Natural killer cell treated with Interleukin-12 subunit alpha and Interleukin-12 subunit beta and Interleukin-15 and Interleukin-18, amount 100 ng/mL, for 72 hours (primary cell): ENCODE data around the gene MGAT5. TPM values are rescaled to one million over a fixed set of nuclear protein-coding genes. Genes with fewer than 3 reads are reported as not detected.
A peak's percentile ranks its signal among the peaks of the same experiment; 100 is the strongest.

Experiments
- ATAC-seq, 2 donors: fragments of 150-1000 bp; cut with Tn5 transposase in 1 of 2; sonication (Bioruptor Pico), chemical (Tn5 transposase) in 1 of 2; 2 replicates each; pipeline ENCODE4 v1.10.0; 2021
- DNase-seq: peaks from one replicate; pipeline ENCODE4 v3.0.0; 2022; ENCODE audit warnings: low spot score
- H3K27ac Mint-ChIP-seq, 2 donors: 1 replicate in 1 of 2; 2 replicates in 1 of 2; pipeline ENCODE4 v1.8.0; 2022; ENCODE audit warnings: mixed read lengths in 2 of 2, mild to moderate bottlenecking in 1 of 2, moderate library complexity in 1 of 2
- H3K27me3 Mint-ChIP-seq, 2 donors: 1 replicate in 1 of 2; 2 replicates in 1 of 2; pipeline ENCODE4 v1.8.0; 2022; ENCODE audit warnings: mixed read lengths in 2 of 2
- H3K36me3 Mint-ChIP-seq: one replicate; pipeline ENCODE4 v1.8.0; 2022; ENCODE audit warnings: mixed read lengths
- H3K4me1 Mint-ChIP-seq, 2 donors: 1 replicate in 1 of 2; 2 replicates in 1 of 2; pipeline ENCODE4 v1.8.0; 2022; ENCODE audit warnings: low read depth in 2 of 2, mixed read lengths in 2 of 2, mild to moderate bottlenecking in 1 of 2
- H3K4me3 Mint-ChIP-seq: one replicate; pipeline ENCODE4 v1.8.0; 2022; ENCODE audit warnings: mixed read lengths
- H3K9me3 Mint-ChIP-seq: 2 replicates; pipeline ENCODE4 v1.8.0; 2022; ENCODE audit warnings: mixed read lengths
- total RNA-seq, 2 donors: library from RNA; stranded (reverse); gene quantifications; one replicate each; pipeline ENCODE4 v1.2.3, GENCODE V29; 2022

MGAT5 gene
- total RNA-seq, 2 donors from 2014 or later, result 58.1 to 99.5 TPM

DNA sequence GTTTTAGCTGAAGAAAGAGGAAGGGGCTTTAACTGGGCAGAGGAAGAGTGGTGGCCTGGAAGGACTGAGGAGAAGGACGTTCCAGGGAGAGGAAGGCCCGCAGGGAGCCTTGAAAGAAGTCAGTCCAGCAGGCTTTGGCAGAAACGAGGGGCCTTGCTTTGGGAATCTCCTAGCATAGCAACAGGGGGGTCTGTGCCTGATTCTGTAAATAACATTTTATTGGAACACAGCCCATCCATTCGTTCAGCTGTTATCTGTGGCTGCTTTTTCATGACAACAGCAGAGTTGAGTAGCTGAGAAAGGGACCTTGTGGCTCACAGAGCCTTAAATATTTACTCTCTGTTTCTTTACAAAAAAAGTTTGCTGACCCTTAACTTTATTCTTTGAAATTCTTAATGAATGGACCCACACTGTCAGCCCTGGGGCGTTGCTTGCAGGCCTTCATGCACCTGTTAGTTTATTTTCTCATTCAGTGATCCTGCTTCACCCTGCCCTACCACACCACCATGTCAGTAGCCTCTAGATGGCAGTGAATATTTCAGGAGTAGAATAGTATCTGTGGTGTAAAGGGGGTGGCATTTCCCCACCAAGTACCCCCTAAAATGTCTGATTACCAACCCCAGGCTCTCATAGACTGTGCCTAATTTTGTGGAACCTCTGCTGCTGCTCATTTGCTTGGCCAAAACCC lies 61.0 kb downstream of the MGAT5 start:
- ATAC-seq (no peak), DNase-seq (no peak)
- Mint-ChIP-seq H3K27me3 (peaks cover 0 to 2% of the 10 kb centered on the region in 2 donors), H3K36me3 (peaks cover 16% of the 10 kb centered on the region), H3K4me1 (peaks cover 57 to 65% of the 10 kb centered on the region in 2 donors), H3K27ac (no peak overlapping the region), H3K9me3 (no peaks in the 10 kb centered on the region), H3K4me3 (no peak overlapping the region)

DNA sequence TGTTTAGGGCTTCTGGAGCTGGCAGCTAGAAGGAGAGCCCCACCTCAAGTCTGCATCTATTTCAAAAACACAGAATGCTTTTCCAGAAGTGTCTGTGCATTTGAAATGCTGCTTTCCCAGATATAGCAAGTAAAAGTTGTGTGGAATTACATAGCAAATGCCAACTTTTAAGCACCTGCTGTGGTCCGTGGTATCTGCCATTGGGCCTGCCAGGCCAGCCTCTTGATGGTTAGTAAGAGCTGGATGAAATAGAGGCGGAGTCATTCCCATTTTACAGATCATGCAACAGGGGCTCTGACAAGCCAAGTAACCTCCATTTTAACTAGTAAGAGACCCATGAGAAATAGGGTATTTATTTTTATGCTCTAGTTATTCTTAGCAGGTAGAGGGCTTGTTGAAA lies 61.6 kb downstream of the MGAT5 start:
- peaks cover 16% of the 10 kb centered on the region for H3K36me3 Mint-ChIP-seq

GRCh38 chr2:134319596-134320254 lies 65.9 kb downstream of the MGAT5 start:
- no peaks in the 10 kb centered on the region for H3K27me3 Mint-ChIP-seq
- peak overlapping the region in 1 of 2 donors; percentile 28 for H3K27ac Mint-ChIP-seq
- H3K4me3 Mint-ChIP-seq, result no peak overlapping the region
- DNase-seq, result no peak
- no peak for ATAC-seq
- peaks cover 25% of the 10 kb centered on the region for H3K36me3 Mint-ChIP-seq
- H3K4me1 Mint-ChIP-seq, result peaks cover 60 to 67% of the 10 kb centered on the region in 2 donors
- H3K9me3 Mint-ChIP-seq, result no peaks in the 10 kb centered on the region

More for the DNA sequence above, 61.6 kb downstream of the MGAT5 start:
- DNase-seq (no peak), ATAC-seq (no peak)
- H3K4me3 Mint-ChIP-seq, result no peak overlapping the region
- H3K4me1 Mint-ChIP-seq, result peaks cover 56 to 63% of the 10 kb centered on the region in 2 donors
- peaks cover 0 to 2% of the 10 kb centered on the region in 2 donors for H3K27me3 Mint-ChIP-seq
- no peak overlapping the region for H3K27ac Mint-ChIP-seq
- H3K9me3 Mint-ChIP-seq, result no peaks in the 10 kb centered on the region

DNA sequence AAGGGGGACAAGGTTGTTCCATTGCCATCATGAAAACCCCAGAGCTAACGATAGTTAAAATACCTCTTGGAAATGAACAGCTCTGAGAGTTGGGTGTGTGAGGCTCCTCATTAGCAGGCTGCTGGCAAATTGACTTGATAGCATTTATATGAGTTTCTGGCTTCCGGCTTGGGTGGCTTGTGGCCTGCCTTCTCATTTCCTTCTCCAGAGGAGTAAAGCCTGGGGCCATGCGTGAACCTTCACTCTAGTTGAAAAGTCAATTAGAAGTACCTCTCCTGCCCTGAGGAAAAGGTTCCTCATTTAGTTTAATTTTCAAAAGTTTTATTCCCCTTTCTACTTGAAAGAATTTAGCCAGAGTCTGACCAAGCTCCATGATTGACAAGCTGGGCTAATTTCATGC lies 67.1 kb downstream of the MGAT5 start:
- Mint-ChIP-seq H3K4me1 (peaks cover 67 to 73% of the 10 kb centered on the region in 2 donors), H3K4me3 (peak overlapping the region; percentile 5), H3K27ac (peak overlapping the region in 1 of 2 donors; percentile 28), H3K9me3 (no peaks in the 10 kb centered on the region), H3K27me3 (no peaks in the 10 kb centered on the region), H3K36me3 (peaks cover 25% of the 10 kb centered on the region)
- DNase-seq (no peak), ATAC-seq (peak in 1 of 2 donors; percentile 73)

GRCh38 chr2:134323777-134324176 lies 69.9 kb downstream of the MGAT5 start:
- Mint-ChIP-seq H3K9me3 (no peaks in the 10 kb centered on the region), H3K4me1 (peaks cover 57 to 60% of the 10 kb centered on the region in 2 donors), H3K27ac (no peak overlapping the region), H3K36me3 (peaks cover 25% of the 10 kb centered on the region), H3K27me3 (no peaks in the 10 kb centered on the region), H3K4me3 (no peak overlapping the region)
- DNase-seq (no peak), ATAC-seq (no peak)

GRCh38 chr2:134324430-134324829 lies 70.6 kb downstream of the MGAT5 start:
- Mint-ChIP-seq H3K36me3 (peaks cover 19% of the 10 kb centered on the region), H3K9me3 (no peaks in the 10 kb centered on the region), H3K4me1 (peaks cover 55 to 57% of the 10 kb centered on the region in 2 donors), H3K4me3 (no peak overlapping the region), H3K27me3 (no peaks in the 10 kb centered on the region), H3K27ac (no peak overlapping the region)
- ATAC-seq (no peak), DNase-seq (no peak)

DNA sequence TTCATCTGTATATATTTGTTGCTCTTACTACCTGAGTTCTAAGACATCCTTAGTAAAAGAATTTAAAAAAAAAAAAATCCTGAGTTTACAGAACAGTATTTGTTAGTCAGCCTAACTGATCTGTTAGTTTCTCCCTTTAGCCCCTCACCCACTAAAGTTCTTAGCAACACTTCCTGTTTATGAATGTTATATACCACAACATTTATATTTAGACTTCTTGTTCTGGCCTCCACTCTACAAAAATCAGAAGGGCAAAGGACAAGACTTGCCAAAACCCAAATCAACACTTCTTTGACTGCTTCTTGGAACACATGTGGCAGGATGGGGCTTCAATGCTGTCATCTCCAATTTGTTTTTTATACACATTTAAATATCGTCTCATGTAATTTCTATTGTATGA lies 71.1 kb downstream of the MGAT5 start:
- Mint-ChIP-seq H3K27ac (no peak overlapping the region), H3K9me3 (no peaks in the 10 kb centered on the region), H3K27me3 (no peaks in the 10 kb centered on the region), H3K36me3 (peaks cover 18% of the 10 kb centered on the region), H3K4me3 (no peak overlapping the region), H3K4me1 (peaks cover 50 to 53% of the 10 kb centered on the region in 2 donors)
- DNase-seq, result no peak
- ATAC-seq, result peak in 1 of 2 donors; percentile 54

GRCh38 chr2:134325696-134326095 lies 71.8 kb downstream of the MGAT5 start:
- no peaks in the 10 kb centered on the region for H3K27me3 Mint-ChIP-seq
- H3K9me3 Mint-ChIP-seq, result no peaks in the 10 kb centered on the region
- H3K36me3 Mint-ChIP-seq, result peaks cover 18% of the 10 kb centered on the region
- peaks cover 47 to 50% of the 10 kb centered on the region in 2 donors for H3K4me1 Mint-ChIP-seq
- ATAC-seq (no peak), DNase-seq (no peak)
- H3K27ac Mint-ChIP-seq, result peak overlapping the region in 1 of 2 donors; percentile 24
- peak overlapping the region; percentile 7 for H3K4me3 Mint-ChIP-seq

- Mint-ChIP-seq H3K4me3 (no peak overlapping the region), H3K27ac (no peak overlapping the region), H3K27me3 (no peaks in the 10 kb centered on the region), H3K9me3 (no peaks in the 10 kb centered on the region), H3K36me3 (peaks cover 24% of the 10 kb centered on the region), H3K4me1 (peaks cover 33 to 37% of the 10 kb centered on the region in 2 donors)
- ATAC-seq, result no peak
- no peak for DNase-seq
These were observed 73.5 kb downstream of the MGAT5 start for GRCh38 chr2:134327367-134327766.

- Mint-ChIP-seq H3K4me3 (no peak overlapping the region), H3K9me3 (no peaks in the 10 kb centered on the region), H3K27ac (no peak overlapping the region), H3K4me1 (peaks cover 21% of the 10 kb centered on the region in 2 donors), H3K27me3 (no peaks in the 10 kb centered on the region), H3K36me3 (peaks cover 19% of the 10 kb centered on the region)
- DNase-seq (no peak), ATAC-seq (no peak)
These were observed 77.2 kb downstream of the MGAT5 start for GRCh38 chr2:134331081-134331480.

- Mint-ChIP-seq H3K36me3 (peaks cover 16% of the 10 kb centered on the region), H3K27me3 (no peaks in the 10 kb centered on the region), H3K4me3 (no peak overlapping the region), H3K4me1 (peaks cover 19 to 20% of the 10 kb centered on the region in 2 donors), H3K9me3 (no peaks in the 10 kb centered on the region), H3K27ac (no peak overlapping the region)
- no peak for DNase-seq
- no peak for ATAC-seq
These were observed 79.8 kb downstream of the MGAT5 start for GRCh38 chr2:134333646-134334189.

DNA sequence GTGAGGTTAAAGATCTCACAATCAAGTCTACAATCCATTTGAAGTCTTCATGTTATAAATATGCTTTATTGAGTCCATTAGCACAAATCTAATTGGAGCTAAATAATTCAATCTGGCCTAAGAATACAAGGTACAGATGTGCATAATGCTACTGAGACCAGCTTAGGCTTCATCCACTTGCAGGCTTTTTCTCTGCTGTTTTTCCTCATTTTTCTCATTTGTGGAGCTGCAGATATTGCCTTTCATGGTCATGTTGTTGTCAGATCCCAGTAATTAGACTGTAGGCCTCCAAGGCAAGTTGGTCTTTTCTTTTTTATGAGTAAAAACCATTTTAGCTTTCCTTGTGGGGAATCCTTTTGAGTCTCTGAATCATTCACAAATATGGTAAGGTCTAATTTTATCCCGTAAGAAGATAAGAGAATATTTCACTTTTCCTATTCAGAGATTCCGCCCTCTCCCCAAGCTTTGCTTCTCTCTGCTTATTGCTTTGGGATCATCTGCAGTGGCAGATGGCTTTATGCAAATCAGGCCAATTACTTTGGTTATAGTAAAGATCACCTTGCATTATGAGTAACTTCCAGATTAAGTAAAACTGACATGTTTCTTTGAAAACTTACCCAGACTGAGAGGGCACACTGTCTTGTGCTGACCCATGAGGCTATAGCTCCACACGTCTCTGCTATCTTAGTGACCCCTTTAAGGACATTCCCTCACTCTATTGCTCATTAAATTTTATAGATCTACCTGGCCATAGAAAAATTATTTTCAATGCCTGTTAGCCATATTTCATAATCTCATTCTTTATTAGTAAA lies 80.9 kb downstream of the MGAT5 start:
- H3K36me3 Mint-ChIP-seq, result peaks cover 16% of the 10 kb centered on the region
- peak overlapping the region in 1 of 2 donors; percentile 12 for H3K27ac Mint-ChIP-seq
- peaks cover 19 to 20% of the 10 kb centered on the region in 2 donors for H3K4me1 Mint-ChIP-seq
- H3K27me3 Mint-ChIP-seq, result no peaks in the 10 kb centered on the region
- no peak overlapping the region for H3K4me3 Mint-ChIP-seq
- H3K9me3 Mint-ChIP-seq, result no peaks in the 10 kb centered on the region
- DNase-seq (no peak), ATAC-seq (no peak)

DNA sequence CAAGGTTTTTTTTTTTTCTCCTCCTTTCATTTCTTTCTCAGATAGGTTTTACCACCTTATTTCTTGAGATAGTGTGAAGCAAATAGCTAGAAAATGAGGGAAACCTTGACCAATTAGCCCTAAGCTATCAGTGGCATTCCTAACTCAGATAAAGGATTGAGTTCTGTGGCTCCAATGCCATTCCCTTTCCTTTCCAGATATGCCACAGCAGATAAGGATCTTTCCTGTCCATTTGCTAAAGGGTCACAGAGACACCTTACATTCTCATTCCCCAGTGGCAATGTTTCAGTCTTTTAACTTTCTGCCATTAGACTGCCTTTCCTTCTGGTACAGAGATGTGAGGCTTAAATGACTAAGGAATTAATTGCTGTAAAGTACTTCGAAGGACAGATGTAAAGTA lies 81.7 kb downstream of the MGAT5 start:
- ATAC-seq (no peak), DNase-seq (no peak)
- Mint-ChIP-seq H3K27me3 (no peaks in the 10 kb centered on the region), H3K4me3 (no peak overlapping the region), H3K36me3 (peaks cover 16% of the 10 kb centered on the region), H3K9me3 (no peaks in the 10 kb centered on the region), H3K4me1 (peaks cover 19 to 20% of the 10 kb centered on the region in 2 donors), H3K27ac (no peak overlapping the region)
